H1 (cell line): ENCODE measurements around the gene IL1RAPL1. TPM values are rescaled to one million over a fixed set of nuclear protein-coding genes. Genes with fewer than 3 reads are reported as not detected.

ENCODE experiments used
- CTCF ChIA-PET: fragments of 300-600 bp; sonication (Branson Sonifier 250); formaldehyde crosslinking; loops from one replicate; lab custom pipeline; 2021; ENCODE audit not compliant: partially characterized antibody; lab: Charles Lee
- POLR2A ChIA-PET: fragments of 300-600 bp; sonication (Branson Sonifier 250); formaldehyde crosslinking; loops from one replicate; lab custom pipeline; 2021; ENCODE audit warnings: inconsistent platforms; ENCODE audit not compliant: partially characterized antibody; lab: Charles Lee
- DNase-seq, 2 experiments: peaks; one replicate each; pipeline versions ENCODE4 v3.0.0 to v3.0.0-alpha.2; 2010 to 2022; ENCODE audit warnings: low spot score in 2 of 2, low read depth in 1 of 2, mixed read lengths in 1 of 2
- FAIRE-seq: peaks from 2 replicates; lab custom pipeline; 2011; peaks lifted over from hg19 to GRCh38; lab: Jason Lieb, UNC
- H2AFZ ChIP-seq: 2 replicates; pipeline ENCODE4 v1.8.1; 2012; ENCODE audit warnings: low read length, inconsistent platforms
- H2AK5ac ChIP-seq: 2 replicates; pipeline ENCODE4 v1.6.1; 2013; ENCODE audit warnings: low read depth, low read length
- H2BK120ac ChIP-seq: replicated peaks from 2 replicates; pipeline ENCODE3; 2013; ENCODE audit warnings: low read depth, low read length, inconsistent platforms
- H2BK12ac ChIP-seq: 2 replicates; pipeline ENCODE4 v1.6.1; 2013; ENCODE audit warnings: low read depth, low read length
- H2BK15ac ChIP-seq: 2 replicates; pipeline ENCODE4 v1.6.1; 2013; ENCODE audit warnings: low read length
- H2BK20ac ChIP-seq: 2 replicates; pipeline ENCODE4 v1.6.1; 2013; ENCODE audit warnings: low read length
- H2BK5ac ChIP-seq: 2 replicates; pipeline ENCODE4 v1.6.1; 2013; ENCODE audit warnings: low read depth, low read length
- H3K14ac ChIP-seq: 2 replicates; pipeline ENCODE4 v1.6.1; 2013; ENCODE audit warnings: inconsistent platforms; ENCODE audit not compliant: insufficient read length
- H3K18ac ChIP-seq: 2 replicates; pipeline ENCODE4 v1.6.1; 2013; ENCODE audit warnings: low read length; ENCODE audit errors: extremely low read depth
- H3K23ac ChIP-seq: 2 replicates; pipeline ENCODE4 v1.6.1; 2013; ENCODE audit warnings: inconsistent platforms; ENCODE audit not compliant: insufficient read length
- H3K23me2 ChIP-seq: 2 replicates; pipeline ENCODE4 v1.6.1; 2013; ENCODE audit warnings: low read depth, low read length
- H3K27ac ChIP-seq: 2 replicates; pipeline ENCODE4 v1.6.1; 2011; ENCODE audit warnings: low read depth, low read length, inconsistent platforms
- H3K27me3 ChIP-seq, 4 experiments: replicated peaks in 1 of 4; 1 replicate in 1 of 4; 2 replicates in 3 of 4; pipeline versions ENCODE4 v1.6.1 to v1.8.1; 2011 to 2013; ENCODE audit warnings: low read length in 3 of 4, mild to moderate bottlenecking in 3 of 4, inconsistent platforms in 2 of 4, mixed read lengths in 2 of 4, moderate library complexity in 1 of 4; ENCODE audit not compliant: control insufficient read depth in 3 of 4, insufficient read depth in 3 of 4; ENCODE audit errors: extremely low read depth in 1 of 4
- H3K36me3 ChIP-seq, 4 experiments: 2 replicates each; pipeline versions ENCODE4 v1.6.1 to v1.8.1; 2011 to 2013; ENCODE audit warnings: mild to moderate bottlenecking in 4 of 4, low read length in 3 of 4, moderate library complexity in 2 of 4, control low read depth in 1 of 4, inconsistent platforms in 1 of 4; ENCODE audit not compliant: insufficient read depth in 4 of 4, control insufficient read depth in 2 of 4
- H3K4ac ChIP-seq: replicated peaks from 2 replicates; pipeline ENCODE3; 2013; ENCODE audit warnings: low read length, low read depth, mixed read lengths, inconsistent platforms; ENCODE audit not compliant: insufficient read length
- H3K4me1 ChIP-seq, 4 experiments: replicated peaks in 1 of 4; 1 replicate in 1 of 4; 2 replicates in 3 of 4; pipeline versions ENCODE4 v1.6.1 to v1.8.1; 2011 to 2013; ENCODE audit warnings: low read length in 3 of 4, inconsistent platforms in 2 of 4, mixed read lengths in 1 of 4; ENCODE audit not compliant: insufficient read depth in 4 of 4, control insufficient read depth in 3 of 4
- H3K4me2 ChIP-seq, 2 experiments: 2 replicates each; pipeline versions ENCODE4 v1.6.1 to v1.8.1; 2011 to 2013; ENCODE audit warnings: low read depth in 2 of 2, low read length in 2 of 2, control low read depth in 1 of 2, inconsistent platforms in 1 of 2, mild to moderate bottlenecking in 1 of 2; ENCODE audit not compliant: insufficient read depth in 1 of 2
- H3K4me3 ChIP-seq, 4 experiments: fragments of 200-600, 300-600 bp in 1 of 4; sonication (generic), shearing (Covaris generic), sonication (Bioruptor Twin) in 1 of 4; 2 replicates each; pipeline versions ENCODE4 v1.5.1 to v1.8.1; 2011 to 2016; ENCODE audit warnings: low read length in 4 of 4, low read depth in 3 of 4, control low read depth in 2 of 4, inconsistent platforms in 2 of 4, mild to moderate bottlenecking in 2 of 4, mixed read lengths in 1 of 4, moderate library complexity in 1 of 4; ENCODE audit not compliant: insufficient read depth in 2 of 4; ENCODE audit errors: extremely low read depth in 1 of 4
- H3K56ac ChIP-seq: replicated peaks from 2 replicates; pipeline ENCODE3; 2013; ENCODE audit warnings: low read depth, mild to moderate bottlenecking, mixed read lengths, low read length, inconsistent platforms; ENCODE audit not compliant: insufficient read length
- H3K79me1 ChIP-seq: 2 replicates; pipeline ENCODE4 v1.6.1; 2013; ENCODE audit warnings: low read depth, low read length, control low read depth
- H3K79me2 ChIP-seq, 2 experiments: 2 replicates each; pipeline versions ENCODE4 v1.6.1 to v1.8.1; 2012 to 2013; ENCODE audit warnings: low read length in 2 of 2, mild to moderate bottlenecking in 2 of 2, inconsistent platforms in 1 of 2; ENCODE audit not compliant: insufficient read depth in 2 of 2, control insufficient read depth in 1 of 2
- H3K9ac ChIP-seq, 4 experiments: replicated peaks in 1 of 4; 1 replicate in 1 of 4; 2 replicates in 3 of 4; pipeline versions ENCODE4 v1.6.1 to v1.8.1; 2011 to 2013; ENCODE audit warnings: low read depth in 3 of 4, low read length in 3 of 4, control low read depth in 2 of 4, mild to moderate bottlenecking in 2 of 4, moderate library complexity in 2 of 4, inconsistent platforms in 1 of 4; ENCODE audit errors: extremely low read depth in 1 of 4
- H3K9me3 ChIP-seq, 2 experiments: 2 replicates each; pipeline versions ENCODE4 v1.6.1 to v1.8.1; 2012 to 2013; ENCODE audit warnings: mild to moderate bottlenecking in 2 of 2, moderate library complexity in 2 of 2, control low read depth in 1 of 2, inconsistent platforms in 1 of 2, low read depth in 1 of 2, low read length in 1 of 2, mixed read lengths in 1 of 2; ENCODE audit not compliant: insufficient read depth in 2 of 2
- H4K20me1 ChIP-seq, 2 experiments: replicated peaks in 1 of 2; 2 replicates each; pipeline versions ENCODE3 to v1.8.1; 2011 to 2013; ENCODE audit warnings: inconsistent platforms in 2 of 2, low read length in 2 of 2, mild to moderate bottlenecking in 1 of 2; ENCODE audit not compliant: insufficient read depth in 2 of 2, control insufficient read depth in 1 of 2
- H4K5ac ChIP-seq: 2 replicates; pipeline ENCODE4 v1.6.1; 2013; ENCODE audit warnings: low read length, low read depth, mixed read lengths, inconsistent platforms; ENCODE audit not compliant: insufficient read length
- H4K8ac ChIP-seq: 2 replicates; pipeline ENCODE4 v1.8.0; 2013; ENCODE audit warnings: mild to moderate bottlenecking, moderate library complexity, low read length, inconsistent platforms; ENCODE audit not compliant: insufficient read depth; ENCODE audit errors: extremely low read depth
- H4K91ac ChIP-seq: replicated peaks from 2 replicates; pipeline ENCODE3; 2013; ENCODE audit warnings: low read length, mixed read lengths, inconsistent platforms; ENCODE audit not compliant: insufficient read length
- BACH1 ChIP-seq: IDR thresholded peaks from 2 replicates; pipeline ENCODE4 v1.6.1; 2012; ENCODE audit warnings: low read length, improper control_type of control experiment
- CREB1 ChIP-seq: IDR thresholded peaks from 2 replicates; pipeline ENCODE4 v1.6.1; 2012; ENCODE audit warnings: inconsistent platforms
- KDM1A ChIP-seq: fragments of 200-600, 300-600 bp; sonication (generic); IDR thresholded peaks from 2 replicates; pipeline ENCODE4 v1.7.1; 2016; ENCODE audit warnings: mild to moderate bottlenecking, low read length, borderline replicate concordance
- MAX ChIP-seq: IDR thresholded peaks from 2 replicates; pipeline ENCODE4 v1.6.1; 2012; ENCODE audit warnings: inconsistent platforms
- POLR2A ChIP-seq, 2 experiments: IDR thresholded peaks; 1 replicate in 1 of 2; 2 replicates in 1 of 2; pipeline ENCODE4 v1.6.1; 2011; ENCODE audit warnings: low read depth in 2 of 2, low read length in 2 of 2, mild to moderate bottlenecking in 2 of 2; ENCODE audit errors: control extremely low read depth in 1 of 2
- SIX5 ChIP-seq: IDR thresholded peaks from 2 replicates; pipeline ENCODE4 v1.6.1; 2011; ENCODE audit warnings: mild to moderate bottlenecking, low read depth, low read length
- SP4 ChIP-seq: IDR thresholded peaks from 2 replicates; pipeline ENCODE4 v1.6.1; 2012; ENCODE audit warnings: low read length, inconsistent platforms
- TCF12 ChIP-seq: IDR thresholded peaks from 2 replicates; pipeline ENCODE4 v1.6.1; 2011; ENCODE audit warnings: low read depth, mild to moderate bottlenecking, low read length
- polyA plus RNA-seq, 7 experiments: library from polyadenylated mRNA; depleted of rRNA in 3 of 7; stranded (reverse) in 5 of 7; unstranded in 2 of 7; fragments of >200 nt in 5 of 7; fragments of 200-250 nt in 2 of 7; gene quantifications; 1 replicate in 5 of 7; 2 replicates in 1 of 7; 4 replicates in 1 of 7; pipeline versions ENCODE4 v1.2.1 to v1.2.3, GENCODE V29; 2011 to 2013; ENCODE audit warnings: missing spikeins in 2 of 7, mixed read lengths in 2 of 7
- total RNA-seq: library from RNA; stranded (reverse); fragmentation: NEBNext Ultra II Directional; extraction: Animal tissue kit (Norgen Biotek cat#: 25700); gene quantifications from 2 replicates; pipeline ENCODE4 v1.2.1, GENCODE V29; 2021

IL1RAPL1 gene
- total and polyA plus RNA-seq, 2 of the 8 experiments (the other 6 are each of a cell fraction or from before 2014, with no cell fraction given): 0.11 to 0.35 TPM

- no peak for TF ChIP-seq POLR2A (IDR thresholded peaks at IDR 0.05; ENCODE audit: control extremely low read depth in 1 of 2, low read depth in 2 of 2, low read length in 2 of 2)
- TF ChIP-seq BACH1: no peak
- no peak for TF ChIP-seq KDM1A
- TF ChIP-seq CREB1: no peak
- no peak for TF ChIP-seq SIX5
- TF ChIP-seq TCF12: no peak
- no peak for TF ChIP-seq SP4
- no peak for TF ChIP-seq MAX
- Histone ChIP-seq H4K91ac (no peak overlapping the region), H3K4me3 (no peak overlapping the region), H3K4ac (no peak overlapping the region), H3K27ac (no peak overlapping the region), H2BK15ac (no peak overlapping the region), H3K79me2 (no peaks in the 10 kb centered on the region), H3K23me2 (no peaks in the 10 kb centered on the region), H3K27me3 (peaks cover 2 to 21% (median 14%) of the 10 kb centered on the region in 4 experiments; a peak in 6 of 7 replicates), H3K14ac (no peak overlapping the region), H3K4me2 (no peak overlapping the region), H2BK20ac (no peak overlapping the region), H2AFZ (no peak overlapping the region), H2BK120ac (no peak overlapping the region), H3K56ac (no peak overlapping the region), H2BK5ac (no peak overlapping the region), H4K20me1 (no peaks in the 10 kb centered on the region), H2BK12ac (no peak overlapping the region), H4K8ac (no peak overlapping the region), H3K9me3 (no peaks in the 10 kb centered on the region), H3K9ac (no peak overlapping the region), H3K36me3 (no peaks in the 10 kb centered on the region), H4K5ac (no peak overlapping the region), H3K23ac (no peak overlapping the region), H3K79me1 (no peaks in the 10 kb centered on the region), H3K18ac (no peak overlapping the region), H3K4me1 (peaks cover 0 to 2% (median 0%) of the 10 kb centered on the region in 4 experiments; a peak in 2 of 7 replicates), H2AK5ac (no peak overlapping the region)
- FAIRE-seq (no peak), DNase-seq (no peak)
- ChIA-PET CTCF (no interaction called here), POLR2A (no interaction called here)
Measured at GRCh38 chrX:28628120-28628519, 40.9 kb downstream of the IL1RAPL1 start.
